Effector memory CD4-positive, alpha-beta T cell (primary cell): ENCODE results near the gene HEATR1.
"Not testable (repeated sequence)": the region's sequence is repeated elsewhere in the genome, so short reads cannot be mapped to it uniquely, and the experiment has no call there.

Experiments
- DNase-seq, 3 donors: peaks; one replicate each; pipeline ENCODE4 v3.0.0-alpha.2; 2020
- H3K27ac ChIP-seq: 2 replicates; pipeline ENCODE4 v1.7.0; 2013; ENCODE audit warnings: mild to moderate bottlenecking, low read length, moderate library complexity; ENCODE audit not compliant: insufficient read depth, poor library complexity, severe bottlenecking
- H3K27me3 ChIP-seq: replicated peaks from 2 replicates; pipeline ENCODE4 v1.7.0; 2013; ENCODE audit warnings: mild to moderate bottlenecking, low read length; ENCODE audit not compliant: insufficient read depth, control insufficient read depth, poor library complexity, severe bottlenecking
- H3K36me3 ChIP-seq: 2 replicates; pipeline ENCODE4 v1.7.0; 2013; ENCODE audit warnings: mild to moderate bottlenecking, low read length, moderate library complexity; ENCODE audit not compliant: control insufficient read depth, insufficient read depth
- H3K4me1 ChIP-seq: 2 replicates; pipeline ENCODE4 v1.7.0; 2013; ENCODE audit warnings: low read length, mild to moderate bottlenecking; ENCODE audit not compliant: control insufficient read depth, insufficient read depth, poor library complexity, severe bottlenecking
- H3K4me3 ChIP-seq: 2 replicates; pipeline ENCODE4 v1.7.0; 2013; ENCODE audit warnings: low read length, low read depth, mild to moderate bottlenecking; ENCODE audit not compliant: insufficient read depth, poor library complexity, severe bottlenecking
- H3K9me3 ChIP-seq: 2 replicates; pipeline ENCODE4 v1.7.0; 2013; ENCODE audit warnings: mild to moderate bottlenecking, low read length, moderate library complexity; ENCODE audit not compliant: control insufficient read depth

The HEATR1 gene

GRCh38 chr1:236590553-236591150 lies 13.7 kb downstream of the HEATR1 start:
- Histone ChIP-seq H3K4me3 (no peak overlapping the region), H3K36me3 (peaks cover 61% of the 10 kb centered on the region), H3K27me3 (no peaks in the 10 kb centered on the region), H3K4me1 (no peaks in the 10 kb centered on the region), H3K9me3 (no peaks in the 10 kb centered on the region), H3K27ac (no peak overlapping the region)
- no peak for DNase-seq

- Histone ChIP-seq H3K27me3 (no peaks in the 10 kb centered on the region), H3K36me3 (peaks cover 63% of the 10 kb centered on the region), H3K27ac (no peak overlapping the region), H3K9me3 (no peaks in the 10 kb centered on the region), H3K4me1 (no peaks in the 10 kb centered on the region), H3K4me3 (no peak overlapping the region)
- no peak for DNase-seq
Observed at GRCh38 chr1:236589531-236589930, 14.8 kb downstream of the HEATR1 start.

DNA sequence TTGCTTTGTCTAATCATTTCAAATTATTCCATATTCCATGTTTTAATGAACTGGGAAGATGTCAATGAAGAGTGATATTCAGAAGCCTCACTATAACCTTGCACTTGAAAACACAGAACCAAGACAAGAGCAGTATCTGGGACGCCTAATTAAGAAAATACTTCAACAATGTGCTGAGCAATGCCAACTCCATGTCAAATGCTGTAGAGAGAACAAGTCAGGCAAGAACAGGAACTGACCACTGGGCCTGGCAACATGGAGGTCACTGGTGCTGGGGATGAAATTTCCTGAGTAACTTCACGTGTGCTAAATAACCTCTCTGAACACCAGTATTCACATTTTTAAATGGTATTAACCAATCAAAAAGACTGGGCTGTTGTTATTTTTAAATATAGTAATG lies 22.8 kb downstream of the HEATR1 start:
- Histone ChIP-seq H3K27ac (no peak overlapping the region), H3K9me3 (no peaks in the 10 kb centered on the region), H3K27me3 (no peaks in the 10 kb centered on the region), H3K36me3 (peaks cover 59% of the 10 kb centered on the region), H3K4me3 (no peak overlapping the region), H3K4me1 (no peaks in the 10 kb centered on the region)
- DNase-seq = no peak

DNA sequence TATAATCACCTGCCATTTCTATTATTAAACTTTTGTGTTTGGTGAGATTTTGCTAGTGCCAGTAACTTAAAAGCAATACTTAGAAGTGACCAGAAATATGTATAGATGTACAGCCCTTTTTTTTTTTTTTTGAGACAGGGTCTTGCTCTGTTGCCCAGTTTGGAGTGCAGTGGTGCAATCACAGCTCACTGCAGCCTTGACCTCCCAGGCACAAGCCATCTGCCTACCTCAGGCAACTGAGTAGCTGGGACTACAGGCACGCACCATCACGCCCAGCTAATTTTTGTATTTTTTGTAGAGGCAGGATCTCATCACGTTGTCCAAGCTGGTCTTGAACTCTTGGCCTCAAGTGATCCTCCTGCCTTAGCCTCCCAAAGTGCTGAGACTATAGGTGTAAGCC lies 23.9 kb downstream of the HEATR1 start:
- H3K27me3 ChIP-seq, H3K27ac ChIP-seq, H3K9me3 ChIP-seq, H3K4me3 ChIP-seq, DNase-seq, H3K4me1 ChIP-seq: not testable (repeated sequence)
- H3K36me3 ChIP-seq = peaks cover 70% of the 10 kb centered on the region

DNA sequence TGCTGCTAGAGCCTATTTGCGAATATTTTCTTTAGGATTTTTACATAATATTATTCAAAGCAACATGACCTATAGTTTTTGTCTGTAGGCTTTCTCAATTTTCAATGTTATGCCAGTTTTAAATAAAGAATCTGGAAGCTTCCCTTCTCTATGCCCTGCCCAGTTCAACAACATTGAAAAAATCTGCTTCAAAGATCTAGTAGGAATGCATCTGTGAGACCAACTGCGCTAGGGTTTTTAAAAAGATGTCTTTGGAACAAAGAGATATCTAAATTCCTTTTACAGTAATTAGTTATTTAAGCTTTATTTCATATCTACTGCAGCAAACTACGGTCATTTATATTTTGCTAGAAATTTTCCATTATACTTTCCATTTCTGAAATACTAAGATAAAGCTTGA lies 25.7 kb downstream of the HEATR1 start:
- Histone ChIP-seq H3K4me3 (no peak overlapping the region), H3K27ac (no peak overlapping the region), H3K4me1 (no peaks in the 10 kb centered on the region), H3K36me3 (peaks cover 63% of the 10 kb centered on the region), H3K27me3 (no peaks in the 10 kb centered on the region), H3K9me3 (no peaks in the 10 kb centered on the region)
- no peak for DNase-seq

DNA sequence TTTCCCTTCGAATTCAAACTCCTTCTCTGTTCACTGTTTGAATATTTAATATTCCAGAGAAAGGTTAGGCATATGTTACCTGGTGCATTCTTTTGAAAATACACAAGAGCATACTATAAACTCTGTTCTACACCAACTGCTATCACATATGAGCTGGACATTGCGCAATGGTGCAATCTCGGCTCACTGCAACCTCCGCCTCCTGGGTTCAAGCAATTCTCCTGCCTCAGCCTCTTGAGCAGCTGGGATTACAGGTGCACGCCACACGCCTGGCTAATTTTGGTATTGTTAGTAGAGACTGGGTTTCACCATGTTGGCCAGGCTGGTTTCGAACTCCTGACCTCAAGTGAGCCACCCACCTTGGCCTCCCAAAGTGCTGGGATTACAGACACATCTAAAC lies 27.3 kb downstream of the HEATR1 start:
- H3K9me3 ChIP-seq, H3K4me3 ChIP-seq, H3K27ac ChIP-seq, DNase-seq, H3K27me3 ChIP-seq, H3K4me1 ChIP-seq: not testable (repeated sequence)
- H3K36me3 ChIP-seq = peaks cover 66% of the 10 kb centered on the region

GRCh38 chr1:236576004-236576403 lies 28.3 kb downstream of the HEATR1 start:
- H3K4me1 ChIP-seq = no peaks in the 10 kb centered on the region
- no peaks in the 10 kb centered on the region for H3K9me3 ChIP-seq
- no peak overlapping the region for H3K4me3 ChIP-seq
- H3K27ac ChIP-seq = no peak overlapping the region
- no peak for DNase-seq
- peaks cover 72% of the 10 kb centered on the region for H3K36me3 ChIP-seq
- H3K27me3 ChIP-seq = no peaks in the 10 kb centered on the region

DNA sequence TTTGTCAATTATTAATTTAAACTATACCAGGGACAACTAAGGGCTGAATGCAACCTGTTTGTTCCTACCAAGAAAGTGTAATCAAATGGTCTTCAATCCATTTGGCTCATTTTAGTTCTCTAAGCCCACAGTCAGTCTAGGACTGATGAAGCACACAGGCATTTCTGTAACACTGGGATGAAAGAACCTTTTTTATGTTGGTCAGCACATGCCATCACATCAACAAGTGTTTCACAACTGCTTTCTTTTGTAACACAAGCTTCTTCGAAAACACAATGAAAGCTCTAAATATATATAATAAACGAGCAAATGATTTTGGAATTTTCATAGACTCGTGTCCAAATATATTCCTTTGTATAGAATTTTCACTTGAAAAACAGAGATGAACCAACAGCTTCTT lies 28.8 kb downstream of the HEATR1 start:
- Histone ChIP-seq H3K4me1 (no peaks in the 10 kb centered on the region), H3K4me3 (no peak overlapping the region), H3K27me3 (no peaks in the 10 kb centered on the region), H3K9me3 (no peaks in the 10 kb centered on the region), H3K27ac (no peak overlapping the region), H3K36me3 (peaks cover 76% of the 10 kb centered on the region)
- DNase-seq = no peak

DNA sequence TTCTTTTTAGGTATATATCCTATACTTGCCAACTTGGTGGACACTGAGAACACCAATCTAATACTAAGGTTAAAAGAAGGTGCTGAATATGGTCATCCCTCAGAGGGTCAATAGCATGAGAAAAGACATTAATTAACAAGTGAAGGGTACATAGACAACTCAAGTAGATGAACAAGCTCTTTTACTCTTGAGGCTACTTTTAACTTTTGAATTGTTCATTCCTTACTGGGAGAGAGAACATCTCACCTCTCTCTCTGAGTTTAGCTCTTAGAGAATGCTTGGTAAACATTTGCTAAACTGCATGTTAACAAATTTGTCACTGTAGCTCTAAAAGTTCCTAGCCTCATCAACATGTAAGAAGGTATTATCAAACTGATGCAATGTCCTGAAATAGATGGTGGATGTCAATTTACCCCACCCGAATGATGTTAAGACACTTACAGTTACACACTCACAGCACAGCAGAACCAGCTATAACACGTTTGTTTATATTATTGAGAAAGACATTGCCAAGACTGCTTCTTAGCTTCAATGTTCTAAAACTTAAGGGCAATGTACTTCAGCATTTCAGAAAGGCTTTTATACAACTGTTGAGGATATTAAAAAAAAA lies 35.9 kb downstream of the HEATR1 start:
- DNase-seq = no peak
- Histone ChIP-seq H3K9me3 (no peaks in the 10 kb centered on the region), H3K4me1 (no peaks in the 10 kb centered on the region), H3K27ac (no peak overlapping the region), H3K4me3 (no peak overlapping the region), H3K27me3 (no peaks in the 10 kb centered on the region), H3K36me3 (peaks cover 70% of the 10 kb centered on the region)

DNA sequence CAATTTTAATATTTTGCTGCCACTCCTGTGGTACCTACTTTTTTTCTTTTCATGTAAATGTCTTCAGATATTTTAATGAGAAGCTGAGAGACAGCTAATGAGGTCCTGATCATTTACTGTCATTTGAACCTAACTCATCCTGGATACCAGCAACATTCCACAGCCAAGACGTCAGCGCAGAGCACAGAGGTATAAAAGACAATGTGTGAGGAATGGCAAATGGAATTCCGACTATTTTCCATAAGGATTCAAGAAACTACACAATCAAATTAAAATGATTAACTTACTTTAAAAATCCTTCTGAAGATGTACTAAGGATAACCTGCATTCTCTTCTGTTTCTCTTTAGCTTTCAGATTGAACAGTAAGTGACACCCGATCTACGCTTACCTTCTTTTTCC lies 38.8 kb downstream of the HEATR1 start:
- Histone ChIP-seq H3K9me3 (no peaks in the 10 kb centered on the region), H3K4me1 (no peaks in the 10 kb centered on the region), H3K27me3 (no peaks in the 10 kb centered on the region), H3K27ac (no peak overlapping the region), H3K36me3 (peaks cover 50% of the 10 kb centered on the region), H3K4me3 (no peak overlapping the region)
- no peak for DNase-seq
